LNCAP (cell line): ENCODE data around the gene CYLD.

Experiments
- TF ChIP-seq, protein P1 (sequence below): fragments of 450-650 bp; IDR thresholded peaks from 2 replicates; pipeline ENCODE4 v1.5.1; 2017; ENCODE audit warnings: mild to moderate bottlenecking

CYLD gene

DNA sequence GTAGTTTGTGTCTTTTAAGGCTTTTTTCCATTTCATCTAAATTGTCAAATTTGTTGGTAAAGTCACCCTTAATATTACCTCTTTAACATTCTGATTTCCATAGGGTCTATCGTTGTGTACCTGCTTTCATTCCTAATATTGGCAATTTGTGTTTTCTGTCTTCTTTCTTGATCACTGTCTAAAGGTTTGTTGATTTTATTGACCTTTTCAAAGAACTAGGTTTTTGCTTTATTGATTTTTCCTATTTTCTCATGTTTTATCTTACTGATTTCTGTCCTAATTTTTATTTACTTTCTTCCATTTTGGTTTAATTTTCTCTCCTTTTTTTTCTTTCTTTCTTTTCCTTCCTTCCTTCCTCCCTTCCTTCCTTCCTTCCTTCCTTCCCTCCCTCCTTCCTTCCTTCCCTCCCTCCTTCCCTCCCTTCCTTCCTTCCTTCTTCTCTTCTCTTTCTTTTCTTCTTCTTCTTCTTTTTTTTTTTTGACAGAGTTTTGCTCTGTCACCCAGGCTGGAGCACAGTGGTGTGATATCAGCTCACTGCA, 86.3 kb downstream of the CYLD start:
- TF ChIP-seq, protein P1, sequence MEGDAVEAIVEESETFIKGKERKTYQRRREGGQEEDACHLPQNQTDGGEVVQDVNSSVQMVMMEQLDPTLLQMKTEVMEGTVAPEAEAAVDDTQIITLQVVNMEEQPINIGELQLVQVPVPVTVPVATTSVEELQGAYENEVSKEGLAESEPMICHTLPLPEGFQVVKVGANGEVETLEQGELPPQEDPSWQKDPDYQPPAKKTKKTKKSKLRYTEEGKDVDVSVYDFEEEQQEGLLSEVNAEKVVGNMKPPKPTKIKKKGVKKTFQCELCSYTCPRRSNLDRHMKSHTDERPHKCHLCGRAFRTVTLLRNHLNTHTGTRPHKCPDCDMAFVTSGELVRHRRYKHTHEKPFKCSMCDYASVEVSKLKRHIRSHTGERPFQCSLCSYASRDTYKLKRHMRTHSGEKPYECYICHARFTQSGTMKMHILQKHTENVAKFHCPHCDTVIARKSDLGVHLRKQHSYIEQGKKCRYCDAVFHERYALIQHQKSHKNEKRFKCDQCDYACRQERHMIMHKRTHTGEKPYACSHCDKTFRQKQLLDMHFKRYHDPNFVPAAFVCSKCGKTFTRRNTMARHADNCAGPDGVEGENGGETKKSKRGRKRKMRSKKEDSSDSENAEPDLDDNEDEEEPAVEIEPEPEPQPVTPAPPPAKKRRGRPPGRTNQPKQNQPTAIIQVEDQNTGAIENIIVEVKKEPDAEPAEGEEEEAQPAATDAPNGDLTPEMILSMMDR, result no peak

DNA sequence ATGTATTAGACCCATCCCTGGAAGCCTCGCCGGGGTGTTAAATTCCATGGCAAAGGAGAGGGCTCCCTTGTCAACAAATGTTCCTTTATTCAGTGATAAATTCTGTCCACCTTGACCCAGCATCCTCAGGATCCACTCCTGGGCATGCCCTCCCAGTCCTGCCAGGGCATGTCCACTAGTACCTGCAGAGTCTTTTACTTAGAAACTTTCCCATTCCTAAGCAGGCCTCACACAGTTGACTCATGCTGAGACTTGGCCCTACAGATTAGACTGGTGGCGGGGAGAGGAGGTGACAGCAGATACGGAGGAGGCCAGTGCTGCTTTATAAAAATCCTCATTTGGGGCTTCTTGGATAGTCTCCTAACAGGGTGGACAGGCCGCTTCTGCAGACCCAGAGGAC, 88.8 kb downstream of the CYLD start:
- TF ChIP-seq, protein P1, result no peak

GRCh38 chr16:50831751-50832150, 89.9 kb downstream of the CYLD start:
- TF ChIP-seq, protein P1, result no peak

- TF ChIP-seq, protein P1, result no peak
These were observed 92.0 kb downstream of the CYLD start for GRCh38 chr16:50833929-50834328.

DNA sequence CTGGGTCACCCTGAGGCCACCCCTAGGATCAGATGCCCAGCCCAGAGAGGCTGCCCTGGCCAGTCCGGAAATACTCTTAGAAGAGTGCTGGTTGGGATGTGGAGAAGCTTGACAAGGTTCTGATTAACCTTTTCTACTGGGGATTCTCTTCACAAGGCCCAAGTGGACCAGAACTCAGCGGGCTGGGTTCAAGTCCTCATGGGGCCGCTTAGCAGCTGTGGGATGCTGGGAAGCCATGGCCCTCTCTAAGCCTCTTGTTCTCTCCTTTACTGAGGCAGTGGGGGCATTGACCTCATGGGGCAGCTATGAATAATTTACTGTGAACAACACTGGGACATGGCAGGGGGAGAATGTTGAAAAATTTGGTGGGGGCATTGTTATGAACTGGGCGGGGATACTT, 92.8 kb downstream of the CYLD start:
- TF ChIP-seq, protein P1, result no peak

- TF ChIP-seq, protein P1, result no peak
These were observed 93.6 kb downstream of the CYLD start for GRCh38 chr16:50835358-50836060.

DNA sequence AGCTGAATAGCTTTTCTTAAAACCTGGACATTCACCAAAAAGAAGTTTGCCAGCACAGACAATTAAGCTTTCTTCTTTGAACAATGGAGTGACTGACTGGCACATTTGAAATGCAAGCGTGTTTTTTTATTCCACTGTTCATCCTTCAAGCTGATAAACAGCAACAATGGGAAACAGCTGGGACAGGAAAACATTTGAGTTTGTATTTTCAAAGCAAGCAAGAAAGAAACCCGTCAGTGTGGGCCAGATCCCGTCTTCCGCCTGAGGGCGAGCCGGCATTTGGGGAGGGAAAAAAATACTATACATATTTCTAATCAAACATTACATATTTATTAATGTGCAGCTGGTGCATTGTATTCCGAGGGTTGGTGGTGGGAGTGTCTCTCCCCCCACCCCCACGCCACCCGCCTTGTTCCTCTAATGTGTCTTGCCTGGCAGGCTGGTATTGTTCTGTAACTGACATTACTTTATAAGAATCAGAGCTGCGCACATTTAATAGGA, 94.3 kb downstream of the CYLD start:
- TF ChIP-seq, protein P1, result no peak
